ENCODE measurements around the gene MAN1C1. TPM values are rescaled to one million over a fixed set of nuclear protein-coding genes. Genes with fewer than 3 reads are reported as not detected.

Gene MAN1C1
- total and polyA plus RNA-seq, 10 of the 15 experiments (the other 5 are each of a cell fraction or from before 2014, with no cell fraction given), result 0.12 to 0.56 (median 0.22) TPM; not detected in 3

DNA sequence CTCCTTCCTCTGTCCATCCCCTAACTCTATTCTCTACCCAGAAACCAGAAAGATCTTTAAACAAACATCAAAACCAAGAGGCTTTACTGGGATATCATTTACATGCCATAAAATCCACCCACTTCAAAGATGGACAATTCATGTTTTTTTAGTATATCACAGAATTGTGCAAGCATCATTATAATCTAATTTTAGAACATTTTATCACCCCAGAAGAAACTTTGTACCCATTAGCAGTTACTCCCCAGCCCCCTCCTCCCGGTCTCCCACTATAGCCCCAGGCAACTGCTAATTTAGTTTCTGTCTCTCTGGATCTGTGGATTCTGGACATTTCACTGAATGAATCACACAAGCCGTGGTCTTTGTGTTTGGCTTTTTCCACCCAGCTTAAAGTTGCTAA, 178.6 kb downstream of the MAN1C1 start (continued):
- TF ChIP-seq E2F8 (IDR thresholded peaks at IDR 0.05; ENCODE audit: low read depth, partially characterized antibody) (no peak), POLR2A (IDR thresholded peaks at IDR 0.05; ENCODE audit: low read depth, low read length) (no peak), SMC3 (IDR thresholded peaks at IDR 0.05; ENCODE audit: borderline replicate concordance, low read length) (no peak)

DNA sequence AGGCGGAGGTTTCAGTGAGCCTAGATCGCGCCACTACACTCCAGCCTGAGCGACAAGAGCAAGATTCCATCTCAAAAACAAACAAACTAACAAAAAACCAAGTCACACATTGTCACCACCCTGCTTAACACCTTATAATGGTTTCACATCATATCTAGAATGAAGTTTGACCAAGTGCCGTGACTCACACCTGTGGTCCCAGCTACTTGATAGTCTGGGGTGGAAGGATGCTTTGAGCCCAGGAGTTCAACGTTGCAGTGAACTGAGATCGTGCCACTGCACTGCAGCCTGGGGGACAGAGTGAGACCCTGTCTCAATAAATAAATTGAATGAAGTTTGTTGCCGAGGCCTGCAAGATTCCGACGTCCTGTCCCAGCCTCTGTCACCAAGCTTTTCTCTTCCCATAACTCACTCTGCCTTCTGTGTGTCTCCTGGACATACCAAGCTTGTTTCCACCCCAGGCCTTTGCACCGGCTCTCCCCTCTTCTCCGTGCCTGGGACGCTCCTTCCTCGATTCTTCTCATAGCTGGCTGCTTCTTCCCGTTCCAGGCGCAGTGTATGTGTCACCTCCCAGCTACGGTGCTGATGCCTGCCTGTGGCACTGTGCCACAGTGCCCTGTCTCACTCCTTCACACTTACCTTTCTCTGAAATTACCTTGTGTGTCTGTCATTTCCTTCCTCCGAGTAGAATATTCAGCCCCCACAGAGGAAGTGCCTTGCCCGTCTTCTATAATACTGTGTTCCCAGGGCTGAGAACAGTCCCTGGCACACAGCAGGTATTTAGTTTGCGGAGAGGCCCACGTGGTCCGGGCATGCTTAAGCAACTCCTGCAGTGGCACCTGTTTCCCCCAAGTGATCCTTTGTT, 179.6 kb downstream of the MAN1C1 start:
- no peak for DNase-seq (ENCODE audit: low read depth, low spot score)
- TF ChIP-seq MTA3 (IDR thresholded peaks at IDR 0.05; ENCODE audit: borderline replicate concordance, low read length) (no peak), ZBTB40 (IDR thresholded peaks at IDR 0.05; ENCODE audit: borderline replicate concordance) (no peak), MXI1 (IDR thresholded peaks at IDR 0.05; ENCODE audit: low read depth, low read length) (no peak), HCFC1 (IDR thresholded peaks at IDR 0.05; ENCODE audit: low read length) (no peak), ZZZ3 (IDR thresholded peaks at IDR 0.05; ENCODE audit: control insufficient read depth, insufficient read length, low read depth) (no peak), KAT2A (conservative IDR thresholded peaks at IDR 0.05; ENCODE audit: control insufficient read depth, low read depth, low read length) (no peak)
- TF ChIP-seq, protein P1, sequence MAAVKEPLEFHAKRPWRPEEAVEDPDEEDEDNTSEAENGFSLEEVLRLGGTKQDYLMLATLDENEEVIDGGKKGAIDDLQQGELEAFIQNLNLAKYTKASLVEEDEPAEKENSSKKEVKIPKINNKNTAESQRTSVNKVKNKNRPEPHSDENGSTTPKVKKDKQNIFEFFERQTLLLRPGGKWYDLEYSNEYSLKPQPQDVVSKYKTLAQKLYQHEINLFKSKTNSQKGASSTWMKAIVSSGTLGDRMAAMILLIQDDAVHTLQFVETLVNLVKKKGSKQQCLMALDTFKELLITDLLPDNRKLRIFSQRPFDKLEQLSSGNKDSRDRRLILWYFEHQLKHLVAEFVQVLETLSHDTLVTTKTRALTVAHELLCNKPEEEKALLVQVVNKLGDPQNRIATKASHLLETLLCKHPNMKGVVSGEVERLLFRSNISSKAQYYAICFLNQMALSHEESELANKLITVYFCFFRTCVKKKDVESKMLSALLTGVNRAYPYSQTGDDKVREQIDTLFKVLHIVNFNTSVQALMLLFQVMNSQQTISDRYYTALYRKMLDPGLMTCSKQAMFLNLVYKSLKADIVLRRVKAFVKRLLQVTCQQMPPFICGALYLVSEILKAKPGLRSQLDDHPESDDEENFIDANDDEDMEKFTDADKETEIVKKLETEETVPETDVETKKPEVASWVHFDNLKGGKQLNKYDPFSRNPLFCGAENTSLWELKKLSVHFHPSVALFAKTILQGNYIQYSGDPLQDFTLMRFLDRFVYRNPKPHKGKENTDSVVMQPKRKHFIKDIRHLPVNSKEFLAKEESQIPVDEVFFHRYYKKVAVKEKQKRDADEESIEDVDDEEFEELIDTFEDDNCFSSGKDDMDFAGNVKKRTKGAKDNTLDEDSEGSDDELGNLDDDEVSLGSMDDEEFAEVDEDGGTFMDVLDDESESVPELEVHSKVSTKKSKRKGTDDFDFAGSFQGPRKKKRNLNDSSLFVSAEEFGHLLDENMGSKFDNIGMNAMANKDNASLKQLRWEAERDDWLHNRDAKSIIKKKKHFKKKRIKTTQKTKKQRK (IDR thresholded peaks at IDR 0.05; ENCODE audit: low read depth, low read length), result no peak

More for the DNA sequence above, 179.6 kb downstream of the MAN1C1 start:
- POLR2A ChIA-PET, result no interaction called here
- SMC1A ChIA-PET (ENCODE audit: uncharacterized antibody, unreplicated experiment), result interaction anchor here (1.2 to 1.4 kb wide), 2 partner anchors 9 to 187 kb away, joined by 6 to 7 read pairs; no protein-coding TSS in a partner anchor
- BruUV-seq (replicated peaks), result no TSS peak
- peak; percentile 23 for FAIRE-seq
- Histone ChIP-seq H3K79me2 (ENCODE audit: control insufficient read depth, insufficient read depth, low read length) (no peaks in the 10 kb centered on the region), H3K27ac (ENCODE audit: control insufficient read depth, insufficient read depth) (no peak overlapping the region), H3K4me2 (ENCODE audit: control insufficient read depth, insufficient read depth) (no peak overlapping the region), H3K9me3 (replicated peaks; ENCODE audit: control insufficient read depth, insufficient read depth, low read length) (no peaks in the 10 kb centered on the region; the same call in 2 of the 3 replicates), H3K9ac (ENCODE audit: control insufficient read depth, insufficient read depth, low read length) (no peak overlapping the region), H3K27me3 (replicated peaks in 1 of 2; ENCODE audit: control insufficient read depth in 2 of 2, insufficient read depth in 2 of 2, low read length in 1 of 2) (no peaks in the 10 kb centered on the region; a peak in 1 of 4 replicates), H4K20me1 (ENCODE audit: control insufficient read depth, insufficient read depth) (no peaks in the 10 kb centered on the region), H3K4me1 (ENCODE audit: control insufficient read depth, insufficient read depth, low read length) (no peaks in the 10 kb centered on the region; the same call in 1 of the 2 replicates), H3K4me3 (no peak overlapping the region), H3K36me3 (ENCODE audit: control insufficient read depth in 2 of 2, insufficient read depth in 2 of 2, low read length in 1 of 2) (no peaks in the 10 kb centered on the region), H2AFZ (ENCODE audit: control insufficient read depth, low read depth, low read length) (no peak overlapping the region)
- intact Hi-C loops (cut with micrococcal nuclease; ENCODE audit: unreplicated experiment), result loop anchor here (2.0 to 5.0 kb wide), 2 partner anchors 185 to 294 kb away; no protein-coding TSS in a partner anchor
- RAD21 ChIA-PET (ENCODE audit: unreplicated experiment), result interaction anchor here (0.6 to 2.0 kb wide), 2 partner anchors 187 to 867 kb away, joined by 3 to 6 read pairs; no protein-coding TSS in a partner anchor
- in situ Hi-C loops (cut with MboI), result loop anchor here (5.0 kb wide), 1 partner anchor 184 kb away; no protein-coding TSS in a partner anchor
- ATAC-seq, result no peak
- 62% methylated on average over 22 of the region's 22 CpGs for WGBS (ENCODE audit: insufficient coverage, insufficient replicate concordance, low lambda C conversion rate, missing lambda C conversion rate)
- CTCF ChIA-PET, result interaction anchor here (0.7 to 8.4 kb wide), 10 partner anchors 15 to 309 kb away, joined by 3 to 63 read pairs (median 3); no protein-coding TSS in a partner anchor

All from GM12878 (cell line).